Left lung (tissue), 10 donors: ENCODE measurements around the gene ZBTB24. TPM values are rescaled to one million over a fixed set of nuclear protein-coding genes. Genes with fewer than 3 reads are reported as not detected.
"Not testable (repeated sequence)": the region's sequence is repeated elsewhere in the genome, so short reads cannot be mapped to it uniquely, and the experiment has no call there.

Experiments
- ATAC-seq: fragments of 200-7000 bp; cut with Tn5 transposase; one replicate; pipeline ENCODE4 v1.9.1; 2020; ENCODE audit warnings: moderate library complexity
- DNase-seq, 4 donors: peaks; one replicate each; pipeline ENCODE4 v3.0.0-alpha.2; 2013 to 2020
- H3K27ac ChIP-seq, 2 donors: fragments of 200-600 bp; sonication (generic) in 1 of 2; one replicate each; pipeline versions ENCODE4 v1.5.0 to v1.8.0; 2020 to 2021
- H3K27me3 ChIP-seq, 2 donors: fragments of 200-600 bp; sonication (generic) in 1 of 2; one replicate each; pipeline versions ENCODE4 v1.5.0 to v1.8.0; 2020 to 2021
- H3K36me3 ChIP-seq, 2 donors: fragments of 200-600 bp; sonication (generic) in 1 of 2; one replicate each; pipeline versions ENCODE4 v1.5.0 to v1.8.0; 2020 to 2021
- H3K4me1 ChIP-seq, 2 donors: fragments of 200-600 bp; one replicate each; pipeline ENCODE4 v1.8.0; 2021
- H3K4me3 ChIP-seq, 2 donors: fragments of 200-600 bp; sonication (generic) in 1 of 2; one replicate each; pipeline versions ENCODE4 v1.5.0 to v1.8.0; 2020 to 2021; ENCODE audit warnings: mild to moderate bottlenecking in 1 of 2
- H3K9me3 ChIP-seq, 2 donors: fragments of 200-600 bp; sonication (generic) in 1 of 2; one replicate each; pipeline versions ENCODE4 v1.5.0 to v1.8.0; 2020 to 2021
- intact Hi-C, 2 donors: fragments of 100-400 bp; cut with DNase I; formaldehyde crosslinking; loops; one replicate each; pipeline versions ENCODE4 v1.11.2 to v1.14.2; 2022
- polyA plus RNA-seq, 6 donors: library from polyadenylated mRNA; unstranded; fragments of 120-200 nt; gene quantifications; one replicate each; pipeline ENCODE4 v1.2.1, GENCODE V29; 2013; ENCODE audit not compliant: insufficient read length in 6 of 6
- total RNA-seq, 2 donors: library from RNA; stranded (reverse); fragmentation: NEBNext Ultra II Directional; extraction: Animal tissue kit (Norgen Biotek cat#: 25700); gene quantifications; one replicate each; pipeline ENCODE4 v1.2.1, GENCODE V29; 2021
- TF ChIP-seq, protein P1 (sequence below), 2 donors: fragments of 200-600 bp; sonication (generic) in 1 of 2; IDR thresholded peaks; one replicate each; pipeline versions ENCODE4 v1.5.0 to v1.8.0; 2021; ENCODE audit warnings: antibody characterized with exemption in 2 of 2
- donor health status: DM: no; HTN: yes; CAD: no.
- donor health status: DM: no; HTN: no; CAD: no.

Gene ZBTB24
- total and polyA plus RNA-seq, 8 donors, result 7.3 to 14.5 (median 13.6) TPM

GRCh38 chr6:109524129-109524528 is 41.1 kb upstream of the ZBTB24 start:
- intact Hi-C loops, result loop anchor here in 1 of 2 donors (10.0 kb wide), 1 partner anchor 531 kb away; no protein-coding TSS in a partner anchor
- Histone ChIP-seq H3K9me3 (no peaks in the 10 kb centered on the region), H3K36me3 (no peaks in the 10 kb centered on the region), H3K4me3 (no peak overlapping the region), H3K27ac (no peak overlapping the region), H3K4me1 (no peaks in the 10 kb centered on the region), H3K27me3 (no peaks in the 10 kb centered on the region)
- TF ChIP-seq, protein P1, sequence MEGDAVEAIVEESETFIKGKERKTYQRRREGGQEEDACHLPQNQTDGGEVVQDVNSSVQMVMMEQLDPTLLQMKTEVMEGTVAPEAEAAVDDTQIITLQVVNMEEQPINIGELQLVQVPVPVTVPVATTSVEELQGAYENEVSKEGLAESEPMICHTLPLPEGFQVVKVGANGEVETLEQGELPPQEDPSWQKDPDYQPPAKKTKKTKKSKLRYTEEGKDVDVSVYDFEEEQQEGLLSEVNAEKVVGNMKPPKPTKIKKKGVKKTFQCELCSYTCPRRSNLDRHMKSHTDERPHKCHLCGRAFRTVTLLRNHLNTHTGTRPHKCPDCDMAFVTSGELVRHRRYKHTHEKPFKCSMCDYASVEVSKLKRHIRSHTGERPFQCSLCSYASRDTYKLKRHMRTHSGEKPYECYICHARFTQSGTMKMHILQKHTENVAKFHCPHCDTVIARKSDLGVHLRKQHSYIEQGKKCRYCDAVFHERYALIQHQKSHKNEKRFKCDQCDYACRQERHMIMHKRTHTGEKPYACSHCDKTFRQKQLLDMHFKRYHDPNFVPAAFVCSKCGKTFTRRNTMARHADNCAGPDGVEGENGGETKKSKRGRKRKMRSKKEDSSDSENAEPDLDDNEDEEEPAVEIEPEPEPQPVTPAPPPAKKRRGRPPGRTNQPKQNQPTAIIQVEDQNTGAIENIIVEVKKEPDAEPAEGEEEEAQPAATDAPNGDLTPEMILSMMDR (IDR thresholded peaks at IDR 0.05), result no peak
- no peak for ATAC-seq
- no peak for DNase-seq

DNA sequence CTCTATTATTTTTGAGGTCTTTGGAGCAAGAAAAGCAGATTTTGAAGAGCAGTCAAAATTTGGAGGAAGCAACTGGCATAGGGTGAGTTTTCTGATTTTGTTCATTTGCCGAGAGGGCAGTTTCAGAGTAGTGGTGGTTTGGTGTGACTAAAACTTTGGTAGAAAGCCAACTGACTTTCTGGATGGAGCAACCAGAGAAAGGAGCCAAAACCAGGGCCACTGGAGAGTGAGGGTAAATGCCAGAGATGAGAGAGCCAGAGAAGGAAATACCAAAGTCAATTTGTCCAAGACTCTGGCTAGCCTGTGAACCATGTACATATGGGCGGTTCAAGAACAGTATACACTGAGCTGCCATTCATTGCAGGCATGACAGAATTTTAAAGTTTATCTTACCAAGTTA is 40.5 kb upstream of the ZBTB24 start:
- intact Hi-C loops, result loop anchor here in 1 of 2 donors (10.0 kb wide), 1 partner anchor 531 kb away; no protein-coding TSS in a partner anchor
- Histone ChIP-seq H3K9me3 (no peaks in the 10 kb centered on the region), H3K27ac (no peak overlapping the region), H3K4me1 (no peaks in the 10 kb centered on the region), H3K27me3 (no peaks in the 10 kb centered on the region), H3K4me3 (no peak overlapping the region), H3K36me3 (no peaks in the 10 kb centered on the region)
- DNase-seq (no peak), ATAC-seq (peak; percentile 54)
- TF ChIP-seq, protein P1 (IDR thresholded peaks at IDR 0.05), result no peak

- DNase-seq, result no peak
- intact Hi-C loops, result loop anchor here in 1 of 2 donors (10.0 kb wide), 1 partner anchor 534 kb away; no protein-coding TSS in a partner anchor
- TF ChIP-seq, protein P1 (IDR thresholded peaks at IDR 0.05), result no peak
- Histone ChIP-seq H3K27me3 (no peaks in the 10 kb centered on the region), H3K36me3 (no peaks in the 10 kb centered on the region), H3K4me1 (peaks cover 0 to 6% of the 10 kb centered on the region in 2 donors), H3K27ac (no peak overlapping the region), H3K4me3 (no peak overlapping the region), H3K9me3 (no peaks in the 10 kb centered on the region)
- ATAC-seq, result no peak
Measured at GRCh38 chr6:109521080-109521479, 38.1 kb upstream of the ZBTB24 start.

DNA sequence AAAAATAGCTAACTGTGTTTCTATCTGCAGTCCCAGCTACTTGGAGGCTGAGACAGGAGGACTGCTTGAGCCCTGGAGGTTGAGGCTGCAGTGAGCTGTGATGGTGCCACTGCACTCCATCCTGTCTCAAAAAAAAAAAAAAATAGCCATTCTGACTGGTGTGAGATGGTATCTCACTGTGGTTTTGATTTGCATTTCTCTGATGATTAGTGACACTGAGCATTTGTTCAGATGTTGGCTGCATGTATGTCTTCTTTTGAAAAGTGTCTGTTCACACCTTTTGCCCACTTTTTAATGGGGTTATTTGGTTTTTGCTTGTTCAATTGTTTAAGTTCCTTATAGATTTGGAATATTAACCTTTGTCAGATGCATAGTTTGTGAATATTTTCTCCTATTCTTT is 36.6 kb upstream of the ZBTB24 start:
- ATAC-seq, H3K36me3 ChIP-seq, H3K27me3 ChIP-seq, H3K27ac ChIP-seq, DNase-seq, H3K4me3 ChIP-seq, H3K9me3 ChIP-seq: not testable (repeated sequence)
- peaks cover 0 to 13% of the 10 kb centered on the region in 2 donors for H3K4me1 ChIP-seq
- intact Hi-C loops, result loop anchor here in 1 of 2 donors (10.0 kb wide), 1 partner anchor 535 kb away; no protein-coding TSS in a partner anchor

- Histone ChIP-seq H3K4me1 (peaks cover 0 to 13% of the 10 kb centered on the region in 2 donors), H3K27me3 (no peaks in the 10 kb centered on the region), H3K4me3 (no peak overlapping the region), H3K36me3 (no peaks in the 10 kb centered on the region), H3K27ac (no peak overlapping the region), H3K9me3 (no peaks in the 10 kb centered on the region)
- DNase-seq (no peak), ATAC-seq (no peak)
- TF ChIP-seq, protein P1 (IDR thresholded peaks at IDR 0.05), result no peak
- intact Hi-C loops, result no loop called here
Measured at GRCh38 chr6:109516929-109517328, 33.9 kb upstream of the ZBTB24 start.
